Endodermal cell (in vitro differentiated cells): ENCODE results near the gene EFNA5. TPM values are rescaled to one million over a fixed set of nuclear protein-coding genes. Genes with fewer than 3 reads are reported as not detected.

ENCODE experiments used
- DNase-seq: peaks from one replicate; pipeline ENCODE4 v3.0.0-alpha.2; 2017
- H3K27ac ChIP-seq: 2 replicates; pipeline ENCODE4 v1.5.1; 2013; ENCODE audit warnings: mild to moderate bottlenecking, low read depth, low read length, moderate library complexity
- H3K27me3 ChIP-seq: 2 replicates; pipeline ENCODE4 v1.6.1; 2013; ENCODE audit warnings: mild to moderate bottlenecking, low read length, moderate library complexity; ENCODE audit not compliant: insufficient read depth, control insufficient read depth, poor library complexity, severe bottlenecking
- H3K36me3 ChIP-seq: 2 replicates; pipeline ENCODE4 v1.7.0; 2013; ENCODE audit warnings: mild to moderate bottlenecking, low read length, moderate library complexity; ENCODE audit not compliant: control insufficient read depth, insufficient read depth
- H3K4me1 ChIP-seq: one replicate; pipeline ENCODE4 v1.7.0; 2013; ENCODE audit warnings: low read length; ENCODE audit not compliant: control insufficient read depth, insufficient read depth
- H3K4me3 ChIP-seq: 2 replicates; pipeline ENCODE4 v1.5.1; 2013; ENCODE audit warnings: mild to moderate bottlenecking, low read length, moderate library complexity
- H3K9ac ChIP-seq: 2 replicates; pipeline ENCODE4 v1.6.1; 2013; ENCODE audit warnings: mild to moderate bottlenecking, low read length, moderate library complexity; ENCODE audit not compliant: poor library complexity, severe bottlenecking; ENCODE audit errors: extremely low read depth
- H3K9me3 ChIP-seq: 2 replicates; pipeline ENCODE4 v1.6.1; 2013; ENCODE audit warnings: mild to moderate bottlenecking, low read length, moderate library complexity; ENCODE audit not compliant: control insufficient read depth
- H3K27ac Mint-ChIP-seq: 2 replicates; pipeline ENCODE4 v1.8.0; 2020; ENCODE audit warnings: mixed read lengths
- H3K27me3 Mint-ChIP-seq: 2 replicates; pipeline ENCODE4 v1.8.0; 2021; ENCODE audit warnings: mild to moderate bottlenecking, mixed read lengths; ENCODE audit not compliant: insufficient read depth
- H3K36me3 Mint-ChIP-seq: 2 replicates; pipeline ENCODE4 v1.8.0; 2020; ENCODE audit warnings: low read depth, mixed read lengths
- H3K4me1 Mint-ChIP-seq: 2 replicates; pipeline ENCODE4 v1.8.0; 2020; ENCODE audit warnings: mixed read lengths
- H3K4me3 Mint-ChIP-seq: 2 replicates; pipeline ENCODE4 v1.8.0; 2020; ENCODE audit warnings: mild to moderate bottlenecking, moderate library complexity, mixed read lengths
- H3K9me3 Mint-ChIP-seq: 2 replicates; pipeline ENCODE4 v1.8.0; 2020; ENCODE audit warnings: mild to moderate bottlenecking, mixed read lengths
- WGBS, 2 experiments: methylation state at CpG; one replicate each; pipeline versions ENCODE4 v1.1.5 to v1.1.7; 2013; ENCODE audit warnings: missing lambda C conversion rate in 2 of 2, mixed read lengths in 1 of 2; ENCODE audit not compliant: insufficient coverage in 1 of 2, insufficient read length in 1 of 2; 5-methylcytosine and 5-hydroxymethylcytosine counted together
- total RNA-seq, 2 donors: library from RNA; stranded (reverse); fragmentation: NEBNext Ultra II Directional in 1 of 2; extraction: Animal tissue kit (Norgen Biotek cat#: 25700) in 1 of 2; gene quantifications; 2 replicates in 1 of 2; 3 replicates in 1 of 2; pipeline ENCODE4 v1.2.1, GENCODE V29; 2021
- TF ChIP-seq, protein P1 (sequence below): fragments of 200-600 bp; sonication (generic); conservative IDR thresholded peaks from 2 replicates; pipeline ENCODE4 v1.5.0; 2021; ENCODE audit warnings: antibody characterized with exemption, mild to moderate bottlenecking

Gene EFNA5
- total RNA-seq, 2 donors from 2014 or later: 53.3 to 63.1 TPM

DNA sequence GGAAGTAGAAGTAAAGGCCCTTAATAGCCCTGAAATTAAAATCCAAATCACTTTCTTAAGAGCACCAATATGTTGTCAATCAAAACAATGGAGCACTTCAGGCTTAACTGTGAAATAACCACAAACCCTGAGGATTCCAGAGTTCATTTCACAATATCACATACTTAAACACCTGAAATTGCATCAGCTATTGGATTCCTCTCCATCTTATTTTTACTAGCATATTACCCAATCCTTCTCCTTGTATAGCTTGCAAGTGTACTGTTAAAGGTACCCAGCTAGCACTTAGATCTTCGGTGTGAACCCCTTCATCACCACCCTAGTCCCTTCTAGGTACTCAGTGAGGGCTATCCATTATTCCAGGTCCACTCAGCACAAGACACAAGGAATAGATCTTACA, 287.3 kb downstream of the EFNA5 start:
- Histone ChIP-seq H3K9me3 (no peaks in the 10 kb centered on the region), H3K4me1 (no peaks in the 10 kb centered on the region), H3K36me3 (peaks cover 68% of the 10 kb centered on the region), H3K27ac (no peak overlapping the region), H3K4me3 (no peak overlapping the region), H3K9ac (no peak overlapping the region), H3K27me3 (no peaks in the 10 kb centered on the region)
- TF ChIP-seq, protein P1, sequence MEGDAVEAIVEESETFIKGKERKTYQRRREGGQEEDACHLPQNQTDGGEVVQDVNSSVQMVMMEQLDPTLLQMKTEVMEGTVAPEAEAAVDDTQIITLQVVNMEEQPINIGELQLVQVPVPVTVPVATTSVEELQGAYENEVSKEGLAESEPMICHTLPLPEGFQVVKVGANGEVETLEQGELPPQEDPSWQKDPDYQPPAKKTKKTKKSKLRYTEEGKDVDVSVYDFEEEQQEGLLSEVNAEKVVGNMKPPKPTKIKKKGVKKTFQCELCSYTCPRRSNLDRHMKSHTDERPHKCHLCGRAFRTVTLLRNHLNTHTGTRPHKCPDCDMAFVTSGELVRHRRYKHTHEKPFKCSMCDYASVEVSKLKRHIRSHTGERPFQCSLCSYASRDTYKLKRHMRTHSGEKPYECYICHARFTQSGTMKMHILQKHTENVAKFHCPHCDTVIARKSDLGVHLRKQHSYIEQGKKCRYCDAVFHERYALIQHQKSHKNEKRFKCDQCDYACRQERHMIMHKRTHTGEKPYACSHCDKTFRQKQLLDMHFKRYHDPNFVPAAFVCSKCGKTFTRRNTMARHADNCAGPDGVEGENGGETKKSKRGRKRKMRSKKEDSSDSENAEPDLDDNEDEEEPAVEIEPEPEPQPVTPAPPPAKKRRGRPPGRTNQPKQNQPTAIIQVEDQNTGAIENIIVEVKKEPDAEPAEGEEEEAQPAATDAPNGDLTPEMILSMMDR: no peak
- Mint-ChIP-seq H3K27me3 (no peaks in the 10 kb centered on the region), H3K9me3 (no peaks in the 10 kb centered on the region), H3K4me3 (no peak overlapping the region), H3K4me1 (peaks cover 21% of the 10 kb centered on the region), H3K27ac (no peak overlapping the region), H3K36me3 (peaks cover 15% of the 10 kb centered on the region)
- no peak for DNase-seq
- WGBS, 2 experiments: 96 to 100% methylated on average over 1 of the region's 1 CpG

- H3K27ac Mint-ChIP-seq: no peak overlapping the region
- WGBS, 2 experiments: 84 to 93% methylated on average over 12 to 13 of the region's 13 CpGs
- peaks cover 25% of the 10 kb centered on the region for H3K36me3 Mint-ChIP-seq
- H3K4me1 Mint-ChIP-seq: peaks cover 17% of the 10 kb centered on the region
- no peaks in the 10 kb centered on the region for H3K27me3 Mint-ChIP-seq
- DNase-seq: no peak
- H3K9me3 Mint-ChIP-seq: no peaks in the 10 kb centered on the region
- H3K9ac ChIP-seq: no peak overlapping the region
- no peak overlapping the region for H3K27ac ChIP-seq
- no peak overlapping the region for H3K4me3 ChIP-seq
- H3K4me1 ChIP-seq: no peaks in the 10 kb centered on the region
- no peak overlapping the region for H3K4me3 Mint-ChIP-seq
- H3K9me3 ChIP-seq: no peaks in the 10 kb centered on the region
- TF ChIP-seq, protein P1: no peak
- H3K27me3 ChIP-seq: no peaks in the 10 kb centered on the region
- H3K36me3 ChIP-seq: peaks cover 59% of the 10 kb centered on the region
These were observed 289.4 kb downstream of the EFNA5 start for GRCh38 chr5:107381189-107381856.

GRCh38 chr5:107380654-107381053, 290.1 kb downstream of the EFNA5 start:
- no peaks in the 10 kb centered on the region for H3K9me3 Mint-ChIP-seq
- H3K27ac ChIP-seq: no peak overlapping the region
- peaks cover 14% of the 10 kb centered on the region for H3K4me1 Mint-ChIP-seq
- no peak for DNase-seq
- no peak overlapping the region for H3K9ac ChIP-seq
- TF ChIP-seq, protein P1: no peak
- H3K27me3 ChIP-seq: no peaks in the 10 kb centered on the region
- no peak overlapping the region for H3K4me3 ChIP-seq
- no peaks in the 10 kb centered on the region for H3K9me3 ChIP-seq
- peaks cover 22% of the 10 kb centered on the region for H3K36me3 Mint-ChIP-seq
- whole genome bisulfite sequencing, 2 experiments: 96 to 100% methylated on average over 3 to 10 of the region's 10 CpGs
- H3K27me3 Mint-ChIP-seq: no peaks in the 10 kb centered on the region
- H3K36me3 ChIP-seq: peaks cover 53% of the 10 kb centered on the region
- no peaks in the 10 kb centered on the region for H3K4me1 ChIP-seq
- no peak overlapping the region for H3K4me3 Mint-ChIP-seq
- no peak overlapping the region for H3K27ac Mint-ChIP-seq
